Fibroblast of lung (primary cell): ENCODE measurements around the gene USP17L20.
"Not testable (repeated sequence)": the region's sequence is repeated elsewhere in the genome, so short reads cannot be mapped to it uniquely, and the experiment has no call there.

Experiments
- EZH2 ChIP-seq: IDR thresholded peaks from 2 replicates; pipeline ENCODE4 v1.5.1; 2012; ENCODE audit warnings: low read length, control low read depth, mild to moderate bottlenecking; ENCODE audit errors: missing control alignments
- TF ChIP-seq, protein P1 (sequence below), 2 donors: IDR thresholded peaks in 1 of 2; conservative IDR thresholded peaks in 1 of 2; 1 replicate in 1 of 2; 2 replicates in 1 of 2; pipeline ENCODE4 v1.5.1; 2011 to 2012; ENCODE audit warnings: low read length in 2 of 2, control low read depth in 1 of 2, inconsistent platforms in 1 of 2, low read depth in 1 of 2, mild to moderate bottlenecking in 1 of 2

DNA sequence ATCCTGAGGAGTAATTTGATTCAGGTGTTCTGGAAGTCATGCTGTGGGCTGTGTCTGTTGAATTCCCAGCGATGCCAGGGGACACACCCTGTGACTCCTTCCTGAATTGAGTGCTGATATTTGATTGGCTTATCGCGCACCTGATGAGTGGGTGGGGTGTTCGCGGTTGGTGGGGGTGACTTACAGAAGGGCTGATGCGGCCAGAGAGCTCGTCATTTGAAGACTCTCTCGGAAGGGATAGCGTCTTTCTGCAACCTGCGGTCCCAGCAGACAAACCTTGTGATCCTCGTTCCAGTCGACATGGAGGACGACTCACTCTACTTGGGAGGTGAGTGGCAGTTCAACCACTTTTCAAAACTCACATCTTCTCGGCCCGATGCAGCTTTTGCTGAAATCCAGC lies 23.8 kb upstream of the USP17L20 start, which contains the start of gene USP17L15:
- TF ChIP-seq, protein P1, sequence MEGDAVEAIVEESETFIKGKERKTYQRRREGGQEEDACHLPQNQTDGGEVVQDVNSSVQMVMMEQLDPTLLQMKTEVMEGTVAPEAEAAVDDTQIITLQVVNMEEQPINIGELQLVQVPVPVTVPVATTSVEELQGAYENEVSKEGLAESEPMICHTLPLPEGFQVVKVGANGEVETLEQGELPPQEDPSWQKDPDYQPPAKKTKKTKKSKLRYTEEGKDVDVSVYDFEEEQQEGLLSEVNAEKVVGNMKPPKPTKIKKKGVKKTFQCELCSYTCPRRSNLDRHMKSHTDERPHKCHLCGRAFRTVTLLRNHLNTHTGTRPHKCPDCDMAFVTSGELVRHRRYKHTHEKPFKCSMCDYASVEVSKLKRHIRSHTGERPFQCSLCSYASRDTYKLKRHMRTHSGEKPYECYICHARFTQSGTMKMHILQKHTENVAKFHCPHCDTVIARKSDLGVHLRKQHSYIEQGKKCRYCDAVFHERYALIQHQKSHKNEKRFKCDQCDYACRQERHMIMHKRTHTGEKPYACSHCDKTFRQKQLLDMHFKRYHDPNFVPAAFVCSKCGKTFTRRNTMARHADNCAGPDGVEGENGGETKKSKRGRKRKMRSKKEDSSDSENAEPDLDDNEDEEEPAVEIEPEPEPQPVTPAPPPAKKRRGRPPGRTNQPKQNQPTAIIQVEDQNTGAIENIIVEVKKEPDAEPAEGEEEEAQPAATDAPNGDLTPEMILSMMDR (conservative IDR thresholded peaks at IDR 0.05 in 1 of 2, IDR thresholded peaks at IDR 0.05 in 1 of 2; ENCODE audit: low read depth in 1 of 2, low read length in 2 of 2) = not testable (repeated sequence)
- TF ChIP-seq EZH2 = not testable (repeated sequence)
